Measurements from ENCODE around the gene AASS. TPM values are rescaled to one million over a fixed set of nuclear protein-coding genes. Genes with fewer than 3 reads are reported as not detected.

The AASS gene
- total and polyA plus RNA-seq, 10 of the 15 experiments (the other 5 are each of a cell fraction or from before 2014, with no cell fraction given) = 0.09 to 8.0 (median 0.39) TPM

GRCh38 chr7:122038904-122039303, 105.1 kb downstream of the AASS start:
- in situ Hi-C loops (cut with MboI) = no loop called here
- ChIA-PET POLR2A (no interaction called here), SMC1A (ENCODE audit: uncharacterized antibody, unreplicated experiment) (no interaction called here), CTCF (no interaction called here), RAD21 (ENCODE audit: unreplicated experiment) (no interaction called here)
- BruUV-seq (replicated peaks) = no TSS peak
- Histone ChIP-seq H3K36me3 (ENCODE audit: control insufficient read depth in 2 of 2, insufficient read depth in 2 of 2, low read length in 1 of 2) (no peaks in the 10 kb centered on the region), H3K4me3 (no peak overlapping the region), H4K20me1 (ENCODE audit: control insufficient read depth, insufficient read depth) (no peaks in the 10 kb centered on the region), H3K27ac (ENCODE audit: control insufficient read depth, insufficient read depth) (no peak overlapping the region), H3K9me3 (replicated peaks; ENCODE audit: control insufficient read depth, insufficient read depth, low read length) (no peaks in the 10 kb centered on the region), H3K9ac (ENCODE audit: control insufficient read depth, insufficient read depth, low read length) (no peak overlapping the region), H3K79me2 (ENCODE audit: control insufficient read depth, insufficient read depth, low read length) (no peaks in the 10 kb centered on the region), H3K27me3 (replicated peaks in 1 of 2; ENCODE audit: control insufficient read depth in 2 of 2, insufficient read depth in 2 of 2, low read length in 1 of 2) (no peaks in the 10 kb centered on the region), H3K4me1 (ENCODE audit: control insufficient read depth, insufficient read depth, low read length) (no peaks in the 10 kb centered on the region), H2AFZ (ENCODE audit: control insufficient read depth, low read depth, low read length) (no peak overlapping the region), H3K4me2 (ENCODE audit: control insufficient read depth, insufficient read depth) (no peak overlapping the region)
- 0% methylated on average over 3 of the region's 3 CpGs for WGBS (ENCODE audit: insufficient coverage, insufficient replicate concordance, low lambda C conversion rate, missing lambda C conversion rate)
- intact Hi-C loops (cut with micrococcal nuclease; ENCODE audit: unreplicated experiment) = no loop called here
- peak; percentile 52; the same call in 1 of the 2 replicates for TF ChIP-seq JUNB (IDR thresholded peaks at IDR 0.05)
- TF ChIP-seq KAT2A (conservative IDR thresholded peaks at IDR 0.05; ENCODE audit: control insufficient read depth, low read depth, low read length) = no peak
- TF ChIP-seq ZNF217 (IDR thresholded peaks at IDR 0.05) = 0 out of 2 replicates have a peak, but pooled peaks have one; percentile 42
- FAIRE-seq (no peak), ATAC-seq (no peak), DNase-seq (ENCODE audit: low read depth, low spot score) (no peak)

GRCh38 chr7:122038134-122038533, 105.9 kb downstream of the AASS start:
- CTCF ChIA-PET = no interaction called here
- BruUV-seq (replicated peaks) = no TSS peak

More at GRCh38 chr7:122038134-122038533, 105.9 kb downstream of the AASS start:
- Histone ChIP-seq H3K4me2 (ENCODE audit: control insufficient read depth, insufficient read depth) (no peak overlapping the region), H3K27me3 (replicated peaks in 1 of 2; ENCODE audit: control insufficient read depth in 2 of 2, insufficient read depth in 2 of 2, low read length in 1 of 2) (no peaks in the 10 kb centered on the region), H3K79me2 (ENCODE audit: control insufficient read depth, insufficient read depth, low read length) (no peaks in the 10 kb centered on the region), H2AFZ (ENCODE audit: control insufficient read depth, low read depth, low read length) (no peak overlapping the region), H3K4me1 (ENCODE audit: control insufficient read depth, insufficient read depth, low read length) (no peaks in the 10 kb centered on the region), H3K27ac (ENCODE audit: control insufficient read depth, insufficient read depth) (no peak overlapping the region), H4K20me1 (ENCODE audit: control insufficient read depth, insufficient read depth) (no peaks in the 10 kb centered on the region), H3K9ac (ENCODE audit: control insufficient read depth, insufficient read depth, low read length) (no peak overlapping the region), H3K36me3 (ENCODE audit: control insufficient read depth in 2 of 2, insufficient read depth in 2 of 2, low read length in 1 of 2) (no peaks in the 10 kb centered on the region), H3K9me3 (replicated peaks; ENCODE audit: control insufficient read depth, insufficient read depth, low read length) (no peaks in the 10 kb centered on the region), H3K4me3 (no peak overlapping the region)
- SMC1A ChIA-PET (ENCODE audit: uncharacterized antibody, unreplicated experiment) = no interaction called here
- POLR2A ChIA-PET = no interaction called here
- TF ChIP-seq IRF4 (IDR thresholded peaks at IDR 0.05; ENCODE audit: low read depth, low read length) = no peak
- no peak for DNase-seq (ENCODE audit: low read depth, low spot score)
- no peak for ATAC-seq
- RAD21 ChIA-PET (ENCODE audit: unreplicated experiment) = no interaction called here
- in situ Hi-C loops (cut with MboI) (no loop called here), intact Hi-C loops (cut with micrococcal nuclease; ENCODE audit: unreplicated experiment) (no loop called here)
- no peak for FAIRE-seq
- 76% methylated on average over 3 of the region's 3 CpGs for WGBS (ENCODE audit: insufficient coverage, insufficient replicate concordance, low lambda C conversion rate, missing lambda C conversion rate)

Measured in GM12878 (cell line).